Loucy (cell line): ENCODE results near the gene SUSD3.
A peak's percentile ranks its signal among the peaks of the same experiment; 100 is the strongest.

ENCODE experiments used
- H2AFZ ChIP-seq: fragments of 200-600 bp; sonication (generic); 2 replicates; pipeline ENCODE4 v1.6.0; 2016; ENCODE audit warnings: antibody characterized with exemption, mild to moderate bottlenecking, low read length, moderate library complexity
- H3F3A ChIP-seq: fragments of 200-600 bp; 2 replicates; pipeline ENCODE4 v1.6.0; 2016; ENCODE audit warnings: antibody characterized with exemption, low read depth, mild to moderate bottlenecking
- H3K27me3 ChIP-seq: fragments of 200-600 bp; sonication (generic); 2 replicates; pipeline ENCODE4 v1.6.1; 2014; ENCODE audit warnings: low read length, mild to moderate bottlenecking; ENCODE audit not compliant: insufficient read depth, poor library complexity, severe bottlenecking
- H3K36me3 ChIP-seq: fragments of 200-600 bp; sonication (generic); 2 replicates; pipeline ENCODE4 v1.6.1; 2016; ENCODE audit warnings: low read length; ENCODE audit not compliant: insufficient read depth
- H3K4me1 ChIP-seq: fragments of 200-600 bp; sonication (generic); 2 replicates; pipeline ENCODE4 v1.5.1; 2014; ENCODE audit warnings: low read length, mild to moderate bottlenecking; ENCODE audit not compliant: insufficient read depth, poor library complexity, severe bottlenecking
- H3K4me2 ChIP-seq: fragments of 200-600 bp; sonication (generic); 2 replicates; pipeline ENCODE4 v1.6.0; 2014; ENCODE audit warnings: antibody characterized with exemption, low read length, low read depth, mild to moderate bottlenecking; ENCODE audit not compliant: poor library complexity, severe bottlenecking
- H3K4me3 ChIP-seq: fragments of 200-600 bp; sonication (generic); 2 replicates; pipeline ENCODE4 v1.5.1; 2014; ENCODE audit warnings: low read length, mild to moderate bottlenecking, mixed read lengths; ENCODE audit not compliant: poor library complexity, severe bottlenecking
- H3K79me2 ChIP-seq: fragments of 200-600 bp; sonication (generic); 2 replicates; pipeline ENCODE4 v1.6.1; 2014; ENCODE audit warnings: low read length; ENCODE audit not compliant: insufficient read depth
- H3K9ac ChIP-seq: fragments of 200-600 bp; sonication (generic); 2 replicates; pipeline ENCODE4 v1.6.0; 2014; ENCODE audit warnings: mild to moderate bottlenecking, low read depth, low read length, moderate library complexity; ENCODE audit not compliant: poor library complexity, severe bottlenecking
- H3K9me2 ChIP-seq: fragments of 200-600 bp; sonication (generic); replicated peaks from 2 replicates; pipeline ENCODE4 v1.6.1; 2016; ENCODE audit warnings: low read depth, low read length, mixed read lengths
- H3K9me3 ChIP-seq: fragments of 200-600 bp; sonication (generic); 2 replicates; pipeline ENCODE4 v1.6.1; 2014; ENCODE audit warnings: mild to moderate bottlenecking, antibody characterized with exemption, low read length, low read depth; ENCODE audit not compliant: insufficient read depth
- H4K20me1 ChIP-seq: fragments of 200-600 bp; sonication (generic); 2 replicates; pipeline ENCODE4 v1.6.0; 2014; ENCODE audit warnings: antibody characterized with exemption, low read length, mild to moderate bottlenecking; ENCODE audit not compliant: insufficient read depth, poor library complexity, severe bottlenecking
- CTCF ChIP-seq: fragments of 200-600 bp; sonication (generic); conservative IDR thresholded peaks from 2 replicates; pipeline ENCODE4 v1.5.1; 2014; ENCODE audit warnings: mild to moderate bottlenecking, antibody characterized with exemption, low read length
- EZH2phosphoT487 ChIP-seq: fragments of 200-600 bp; IDR thresholded peaks from 2 replicates; pipeline ENCODE4 v1.6.1; 2018; ENCODE audit warnings: antibody characterized with exemption, mild to moderate bottlenecking, moderate library complexity, borderline replicate concordance

The SUSD3 gene

GRCh38 chr9:93035821-93036351 lies 22.6 kb upstream of the SUSD3 start:
- no peak overlapping the region for H3K4me2 ChIP-seq
- peaks cover 36% of the 10 kb centered on the region; the same call in 1 of the 2 replicates for H3K36me3 ChIP-seq
- no peaks in the 10 kb centered on the region for H3K9me3 ChIP-seq
- no peak overlapping the region for H2AFZ ChIP-seq
- H3K27me3 ChIP-seq: no peaks in the 10 kb centered on the region
- H3K9me2 ChIP-seq: no peaks in the 10 kb centered on the region
- no peak overlapping the region for H3K9ac ChIP-seq
- H4K20me1 ChIP-seq: no peaks in the 10 kb centered on the region
- no peaks in the 10 kb centered on the region for H3K4me1 ChIP-seq
- no peaks in the 10 kb centered on the region for H3K79me2 ChIP-seq
- TF ChIP-seq EZH2phosphoT487: no peak
- peak; percentile 36 for TF ChIP-seq CTCF
- H3F3A ChIP-seq: no peaks in the 10 kb centered on the region
- no peak overlapping the region for H3K4me3 ChIP-seq

GRCh38 chr9:93036887-93037475 lies 21.5 kb upstream of the SUSD3 start:
- no peaks in the 10 kb centered on the region for H3K9me2 ChIP-seq
- H3K4me1 ChIP-seq: no peaks in the 10 kb centered on the region
- H3K9me3 ChIP-seq: no peaks in the 10 kb centered on the region
- H4K20me1 ChIP-seq: no peaks in the 10 kb centered on the region
- peaks cover 25% of the 10 kb centered on the region; the same call in 1 of the 2 replicates for H3K36me3 ChIP-seq
- H3K4me3 ChIP-seq: no peak overlapping the region
- H2AFZ ChIP-seq: no peak overlapping the region
- no peaks in the 10 kb centered on the region for H3K79me2 ChIP-seq
- no peaks in the 10 kb centered on the region for H3F3A ChIP-seq
- H3K4me2 ChIP-seq: no peak overlapping the region
- H3K27me3 ChIP-seq: no peaks in the 10 kb centered on the region
- no peak overlapping the region for H3K9ac ChIP-seq
- TF ChIP-seq EZH2phosphoT487 (no peak), CTCF (no peak; the same call in 1 of the 2 replicates)

GRCh38 chr9:93037476-93037971 lies 21.0 kb upstream of the SUSD3 start:
- Histone ChIP-seq H2AFZ (no peak overlapping the region), H3K4me1 (no peaks in the 10 kb centered on the region), H4K20me1 (no peaks in the 10 kb centered on the region), H3K27me3 (no peaks in the 10 kb centered on the region), H3K9ac (no peak overlapping the region), H3K9me3 (no peaks in the 10 kb centered on the region), H3K4me3 (no peak overlapping the region), H3K79me2 (no peaks in the 10 kb centered on the region), H3K36me3 (peaks cover 20% of the 10 kb centered on the region; the same call in 1 of the 2 replicates), H3F3A (no peaks in the 10 kb centered on the region), H3K9me2 (no peaks in the 10 kb centered on the region), H3K4me2 (no peak overlapping the region)
- no peak for TF ChIP-seq CTCF
- TF ChIP-seq EZH2phosphoT487: no peak
